Hippocampal formation (tissue), 2 donors: ENCODE measurements around the gene TLE1.
"Not testable (repeated sequence)": the region's sequence is repeated elsewhere in the genome, so short reads cannot be mapped to it uniquely, and the experiment has no call there.

Source experiments
- DNase-seq, 2 donors: peaks; one replicate each; lab custom pipeline; 2025; lab: John Stamatoyannopoulos, UW

Gene TLE1

GRCh38 chr9:81689343-81690175, at the start of gene TLE1:
TSS of gene TLE1 (minus strand) at chr9:81689547. CDS start at chr9:81688240, 1,307 bp downstream.
- DNase-seq, result peak; percentile 97 to 99

- no peak for DNase-seq
Observed at GRCh38 chr9:81737871-81738507, 48.6 kb upstream of the TLE1 start.

- not testable (repeated sequence) for DNase-seq
Observed at GRCh38 chr9:81730498-81730897, 41.2 kb upstream of the TLE1 start.

GRCh38 chr9:81729135-81729534, 39.8 kb upstream of the TLE1 start:
- no peak for DNase-seq

GRCh38 chr9:81724242-81724889, 35.0 kb upstream of the TLE1 start:
- no peak for DNase-seq

- DNase-seq, result no peak
Observed at GRCh38 chr9:81722277-81722676, 32.9 kb upstream of the TLE1 start.

- DNase-seq, result no peak
Observed at GRCh38 chr9:81720450-81721086, 31.2 kb upstream of the TLE1 start.

- no peak for DNase-seq
Observed at GRCh38 chr9:81719972-81720371, 30.6 kb upstream of the TLE1 start.

- DNase-seq, result no peak
Observed at GRCh38 chr9:81718244-81718643, 28.9 kb upstream of the TLE1 start.

GRCh38 chr9:81717747-81718077, 28.4 kb upstream of the TLE1 start:
- DNase-seq, result peak in 1 of 2 donors; percentile 35

GRCh38 chr9:81717061-81717746, 27.9 kb upstream of the TLE1 start:
- DNase-seq, result peak in 1 of 2 donors; percentile 35

- DNase-seq, result no peak
Observed at GRCh38 chr9:81716409-81716808, 27.1 kb upstream of the TLE1 start.

GRCh38 chr9:81705578-81705977, 16.2 kb upstream of the TLE1 start:
- DNase-seq, result no peak

GRCh38 chr9:81694541-81694940, 5.2 kb upstream of the TLE1 start:
- no peak for DNase-seq

GRCh38 chr9:81693671-81694378, 4.5 kb upstream of the TLE1 start:
- DNase-seq, result no peak

GRCh38 chr9:81690251-81690851, 1.0 kb upstream of the TLE1 start:
- no peak for DNase-seq

GRCh38 chr9:81689093-81689342, 329 bp downstream of the TLE1 start:
- DNase-seq, result not testable (repeated sequence)

- DNase-seq, result not testable (repeated sequence)
Observed at GRCh38 chr9:81688262-81689092, 870 bp downstream of the TLE1 start.

- no peak for DNase-seq
Observed at GRCh38 chr9:81687521-81688261, 1.7 kb downstream of the TLE1 start.
